Measurements from ENCODE around the gene CCDC14. TPM values are rescaled to one million over a fixed set of nuclear protein-coding genes. Genes with fewer than 3 reads are reported as not detected.
"Not testable (repeated sequence)": the region's sequence is repeated elsewhere in the genome, so short reads cannot be mapped to it uniquely, and the experiment has no call there.

The CCDC14 gene
- total and polyA plus RNA-seq, 9 of the 15 experiments (the other 6 are each of a cell fraction or from before 2014, with no cell fraction given): 18.6 to 107 (median 57.3) TPM

DNA sequence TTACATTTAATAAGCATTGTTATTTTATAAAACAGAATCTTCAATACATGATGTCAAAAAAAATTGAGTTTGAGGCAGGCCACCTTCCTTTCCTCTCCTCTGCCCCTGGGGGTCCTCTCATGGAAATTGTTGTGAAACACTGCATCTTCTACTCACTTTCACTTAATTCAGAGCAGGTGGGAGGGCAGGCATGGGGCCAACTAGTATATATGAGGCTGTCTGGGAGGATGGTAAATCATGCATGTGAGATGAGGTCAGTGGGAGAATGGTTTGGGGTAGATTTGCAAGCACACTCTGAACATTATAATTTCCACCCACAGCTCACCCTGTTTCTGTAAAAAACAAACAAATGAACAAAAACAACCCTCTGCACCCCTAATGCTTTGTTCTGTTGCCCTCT is 10.4 kb upstream of the CCDC14 start:
- Histone ChIP-seq H3K36me3 (ENCODE audit: control insufficient read depth, insufficient read depth, low read length) (no peaks in the 10 kb centered on the region), H3K9ac (ENCODE audit: insufficient read depth in 1 of 2, low read depth in 2 of 2, low read length in 2 of 2) (no peak overlapping the region), H3K4me2 (ENCODE audit: insufficient read depth, low read length) (no peak overlapping the region), H3K9me3 (replicated peaks; ENCODE audit: control insufficient read depth, insufficient read depth, low read depth, low read length) (no peaks in the 10 kb centered on the region), H3K4me3 (no peak overlapping the region), H2AFZ (ENCODE audit: low read depth, low read length) (no peak overlapping the region), H4K20me1 (replicated peaks; ENCODE audit: control insufficient read depth, insufficient read depth, low read length) (no peaks in the 10 kb centered on the region), H3K9me1 (ENCODE audit: control insufficient read depth, insufficient read depth, low read length) (no peaks in the 10 kb centered on the region), H3K4me1 (replicated peaks in 1 of 2; ENCODE audit: control insufficient read depth in 2 of 2, insufficient read depth in 2 of 2, low read length in 2 of 2) (no peaks in the 10 kb centered on the region; a peak in 1 of 5 replicates), H3K79me2 (ENCODE audit: control insufficient read depth, insufficient read depth, low read length) (no peaks in the 10 kb centered on the region), H3K27ac (ENCODE audit: extremely low read depth, low read depth, low read length) (no peak overlapping the region), H3K27me3 (ENCODE audit: control insufficient read depth in 2 of 2, insufficient read depth in 2 of 2, low read length in 2 of 2) (peaks cover 0 to 2% of the 10 kb centered on the region in 2 experiments; a peak in 1 of 5 replicates)
- FAIRE-seq: no peak
- in situ Hi-C loops (cut with MboI) (no loop called here), intact Hi-C loops (cut with micrococcal nuclease) (no loop called here)
- no peak for DNase-seq (ENCODE audit: extremely low read depth in 1 of 4, low spot score in 3 of 4)
- POLR2A ChIA-PET: no interaction called here
- TF ChIP-seq PURB (CRISPR knock-in tag; IDR thresholded peaks at IDR 0.05; ENCODE audit: low read depth) (no peak), CHCHD3 (CRISPR knock-in tag; IDR thresholded peaks at IDR 0.05) (no peak)
- BruUV-seq (replicated peaks): no TSS peak
- CTCF ChIA-PET (ENCODE audit: low intra/inter-chr PET ratio): no interaction called here
- ATAC-seq: no peak

DNA sequence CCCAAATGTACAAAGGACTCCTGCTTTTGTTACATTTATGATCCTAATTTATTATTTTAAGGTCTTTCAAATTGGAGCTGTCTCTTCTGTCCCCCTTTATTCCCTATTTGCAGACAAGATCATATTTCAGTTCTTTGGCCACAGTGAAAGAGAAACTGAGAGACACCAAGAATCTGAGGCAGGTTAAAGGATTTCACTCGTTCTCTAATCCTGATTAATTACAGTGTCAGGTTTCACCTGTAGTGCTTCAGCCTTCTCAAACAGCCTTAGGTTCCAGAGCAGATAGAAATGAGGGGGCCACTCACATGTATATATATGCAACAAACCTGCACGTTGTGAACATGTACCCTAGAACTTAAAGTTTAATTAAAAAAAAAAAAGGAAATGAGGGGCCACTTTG is 6.2 kb upstream of the CCDC14 start:
- H3K36me3 ChIP-seq (ENCODE audit: control insufficient read depth, insufficient read depth, low read length); H3K27me3 ChIP-seq (ENCODE audit: control insufficient read depth in 2 of 2, insufficient read depth in 2 of 2, low read length in 2 of 2); H3K9me3 ChIP-seq (replicated peaks; ENCODE audit: control insufficient read depth, insufficient read depth, low read depth, low read length); DNase-seq (ENCODE audit: extremely low read depth in 1 of 4, low spot score in 3 of 4); CTCF ChIA-PET (ENCODE audit: low intra/inter-chr PET ratio); H3K9ac ChIP-seq (ENCODE audit: insufficient read depth in 1 of 2, low read depth in 2 of 2, low read length in 2 of 2); H4K20me1 ChIP-seq (replicated peaks; ENCODE audit: control insufficient read depth, insufficient read depth, low read length); FAIRE-seq; POLR2A ChIA-PET; H3K9me1 ChIP-seq (ENCODE audit: control insufficient read depth, insufficient read depth, low read length); H3K79me2 ChIP-seq (ENCODE audit: control insufficient read depth, insufficient read depth, low read length); BruUV-seq (replicated peaks); ATAC-seq; H3K4me3 ChIP-seq; H3K4me2 ChIP-seq (ENCODE audit: insufficient read depth, low read length); H3K4me1 ChIP-seq (replicated peaks in 1 of 2; ENCODE audit: control insufficient read depth in 2 of 2, insufficient read depth in 2 of 2, low read length in 2 of 2); H2AFZ ChIP-seq (ENCODE audit: low read depth, low read length); in situ Hi-C loops (cut with MboI); H3K27ac ChIP-seq (ENCODE audit: extremely low read depth, low read depth, low read length): not testable (repeated sequence)
- 0% methylated on average over 1 of the region's 2 CpGs for WGBS (ENCODE audit: insufficient coverage, low coverage, missing lambda C conversion rate)
- intact Hi-C loops (cut with micrococcal nuclease): loop anchor here (10.0 kb wide), 1 partner anchor 322 kb away; no protein-coding TSS in a partner anchor

DNA sequence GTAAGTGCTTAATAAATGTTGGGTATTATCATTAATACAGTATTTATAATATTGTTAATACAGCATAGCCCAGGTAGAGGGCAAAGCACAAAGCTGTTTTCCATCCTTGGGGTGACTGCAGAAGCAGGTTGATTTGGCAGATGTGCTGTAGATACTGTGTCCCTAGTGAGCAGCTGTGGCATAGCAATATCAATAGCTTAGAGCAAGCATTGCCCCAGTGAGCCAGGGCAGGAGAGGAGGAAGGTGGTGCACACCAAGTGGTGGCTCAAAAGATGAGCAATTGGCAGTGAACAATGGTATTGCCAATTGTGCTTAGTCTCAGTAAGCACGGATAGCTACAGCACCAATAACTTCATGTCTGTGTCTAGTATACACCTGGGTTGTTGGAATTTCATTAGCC is 5.8 kb upstream of the CCDC14 start:
- not testable (repeated sequence) for BruUV-seq (replicated peaks)
- 0% methylated on average over 1 of the region's 1 CpG for WGBS (ENCODE audit: insufficient coverage, low coverage, missing lambda C conversion rate)

DNA sequence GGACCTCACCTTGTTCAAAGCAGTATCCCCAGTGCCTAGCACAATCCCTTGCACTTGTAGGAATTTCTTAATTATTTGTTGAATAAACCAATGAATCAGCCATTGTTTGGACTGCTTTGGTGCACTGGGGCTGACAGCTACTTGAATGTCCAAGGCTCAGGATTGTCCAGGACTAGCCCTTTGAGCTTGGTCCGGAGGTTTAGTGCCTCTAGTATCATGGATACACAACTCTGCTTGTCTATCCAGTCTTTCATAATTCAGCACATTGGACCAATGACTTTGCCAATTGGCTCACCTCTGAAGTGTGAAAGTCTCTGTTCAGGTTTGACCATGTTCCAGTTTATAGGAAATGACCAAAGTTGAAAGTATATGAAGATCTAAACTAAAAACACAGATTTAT is 3.8 kb upstream of the CCDC14 start:
- H3K36me3 ChIP-seq (ENCODE audit: control insufficient read depth, insufficient read depth, low read length); in situ Hi-C loops (cut with MboI); H2AFZ ChIP-seq (ENCODE audit: low read depth, low read length); H3K4me3 ChIP-seq; BruUV-seq (replicated peaks); POLR2A ChIA-PET; FAIRE-seq; H3K9me3 ChIP-seq (replicated peaks; ENCODE audit: control insufficient read depth, insufficient read depth, low read depth, low read length); H3K4me2 ChIP-seq (ENCODE audit: insufficient read depth, low read length); ATAC-seq; H3K27me3 ChIP-seq (ENCODE audit: control insufficient read depth in 2 of 2, insufficient read depth in 2 of 2, low read length in 2 of 2); H3K4me1 ChIP-seq (replicated peaks in 1 of 2; ENCODE audit: control insufficient read depth in 2 of 2, insufficient read depth in 2 of 2, low read length in 2 of 2); H3K9ac ChIP-seq (ENCODE audit: insufficient read depth in 1 of 2, low read depth in 2 of 2, low read length in 2 of 2); H4K20me1 ChIP-seq (replicated peaks; ENCODE audit: control insufficient read depth, insufficient read depth, low read length); CTCF ChIA-PET (ENCODE audit: low intra/inter-chr PET ratio); H3K27ac ChIP-seq (ENCODE audit: extremely low read depth, low read depth, low read length); H3K9me1 ChIP-seq (ENCODE audit: control insufficient read depth, insufficient read depth, low read length); DNase-seq (ENCODE audit: extremely low read depth in 1 of 4, low spot score in 3 of 4): not testable (repeated sequence)
- WGBS (ENCODE audit: insufficient coverage, low coverage, missing lambda C conversion rate): no CpG with 5 or more reads among the region's 1 CpG
- intact Hi-C loops (cut with micrococcal nuclease): loop anchor here (10.0 kb wide), 1 partner anchor 320 kb away; no protein-coding TSS in a partner anchor
- peaks cover 12% of the 10 kb centered on the region for H3K79me2 ChIP-seq (ENCODE audit: control insufficient read depth, insufficient read depth, low read length)

More for the DNA sequence above, 5.8 kb upstream of the CCDC14 start:
- H3K27ac ChIP-seq (ENCODE audit: extremely low read depth, low read depth, low read length); H2AFZ ChIP-seq (ENCODE audit: low read depth, low read length); H3K27me3 ChIP-seq (ENCODE audit: control insufficient read depth in 2 of 2, insufficient read depth in 2 of 2, low read length in 2 of 2); H3K9me3 ChIP-seq (replicated peaks; ENCODE audit: control insufficient read depth, insufficient read depth, low read depth, low read length); H3K9ac ChIP-seq (ENCODE audit: insufficient read depth in 1 of 2, low read depth in 2 of 2, low read length in 2 of 2); H3K4me3 ChIP-seq; H3K36me3 ChIP-seq (ENCODE audit: control insufficient read depth, insufficient read depth, low read length); in situ Hi-C loops (cut with MboI); DNase-seq (ENCODE audit: extremely low read depth in 1 of 4, low spot score in 3 of 4); CTCF ChIA-PET (ENCODE audit: low intra/inter-chr PET ratio); ATAC-seq; H3K79me2 ChIP-seq (ENCODE audit: control insufficient read depth, insufficient read depth, low read length); H3K9me1 ChIP-seq (ENCODE audit: control insufficient read depth, insufficient read depth, low read length); H3K4me1 ChIP-seq (replicated peaks in 1 of 2; ENCODE audit: control insufficient read depth in 2 of 2, insufficient read depth in 2 of 2, low read length in 2 of 2); FAIRE-seq; H3K4me2 ChIP-seq (ENCODE audit: insufficient read depth, low read length); H4K20me1 ChIP-seq (replicated peaks; ENCODE audit: control insufficient read depth, insufficient read depth, low read length); POLR2A ChIA-PET: not testable (repeated sequence)
- intact Hi-C loops (cut with micrococcal nuclease): loop anchor here (10.0 kb wide), 1 partner anchor 322 kb away; no protein-coding TSS in a partner anchor
